Measurements from ENCODE around the gene CHEK2. TPM values are rescaled to one million over a fixed set of nuclear protein-coding genes. Genes with fewer than 3 reads are reported as not detected.
"Not testable (repeated sequence)": the region's sequence is repeated elsewhere in the genome, so short reads cannot be mapped to it uniquely, and the experiment has no call there.

CHEK2 gene
- total RNA-seq, 1 donor from 2014 or later = 8.3 TPM

DNA sequence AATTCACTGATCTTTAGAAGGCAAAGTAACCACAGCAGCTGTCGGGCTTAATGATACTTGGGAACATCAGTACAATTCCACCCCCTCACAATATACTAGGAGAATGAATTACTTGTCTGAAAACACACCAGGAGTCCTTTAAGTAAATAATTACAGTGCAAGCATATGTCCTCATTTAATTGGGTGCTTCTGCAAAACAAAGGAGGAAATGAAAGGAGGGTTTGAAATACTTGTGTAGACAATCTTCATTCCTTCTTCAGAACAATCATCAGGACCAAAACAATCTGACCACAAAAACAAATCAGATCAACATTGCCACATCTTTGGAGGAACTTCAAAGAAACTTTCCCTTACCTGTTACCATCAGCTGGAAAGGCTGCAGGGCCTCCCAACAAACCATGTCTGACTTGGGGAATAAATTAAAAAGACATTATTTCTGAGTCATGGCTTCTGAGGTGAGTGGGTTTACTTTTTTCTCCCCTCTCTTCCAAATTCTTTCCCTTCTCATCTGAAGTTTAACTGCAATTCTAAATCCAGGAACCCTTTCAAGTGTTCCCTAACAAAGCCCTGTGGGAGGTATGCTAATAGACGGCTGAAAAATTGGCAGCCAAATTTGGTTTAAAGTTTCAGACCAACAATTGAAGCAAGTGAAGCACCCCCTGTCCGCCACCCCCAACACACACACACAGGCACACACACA, 18.4 kb upstream of the CHEK2 start:
- H3K27ac Mint-ChIP-seq (ENCODE audit: unreplicated experiment) = no peak overlapping the region

DNA sequence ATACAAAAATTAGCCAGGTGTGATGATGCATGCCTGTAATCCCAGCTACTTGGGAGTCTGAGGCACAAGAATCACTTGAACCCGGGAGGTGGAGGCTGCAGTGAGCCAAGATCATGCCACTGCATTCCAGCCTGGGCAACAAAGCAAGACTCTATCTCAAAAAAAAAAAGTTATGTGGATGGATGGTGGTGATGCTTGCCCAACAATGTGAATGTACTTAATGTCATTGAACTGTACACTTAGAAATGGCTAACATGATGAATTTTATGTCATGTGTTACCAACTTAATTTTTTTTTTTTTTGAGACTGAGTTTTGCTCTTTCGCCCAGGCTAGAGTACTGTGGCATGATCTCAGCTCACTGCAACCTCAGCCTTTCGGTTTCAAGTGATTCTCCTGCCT, 12.9 kb upstream of the CHEK2 start:
- peak; percentile 1 for DNase-seq (ENCODE audit: low spot score)
- H3K27me3 Mint-ChIP-seq (ENCODE audit: low read depth); H3K9me3 Mint-ChIP-seq (ENCODE audit: low read depth); H3K36me3 Mint-ChIP-seq (ENCODE audit: low read depth); H3K27ac Mint-ChIP-seq (ENCODE audit: unreplicated experiment); H3K4me3 Mint-ChIP-seq (ENCODE audit: unreplicated experiment): not testable (repeated sequence)
- peaks cover 15% of the 10 kb centered on the region for H3K4me1 Mint-ChIP-seq (ENCODE audit: low read depth)

More for the DNA sequence above, 18.4 kb upstream of the CHEK2 start:
- no peaks in the 10 kb centered on the region for H3K27me3 Mint-ChIP-seq (ENCODE audit: low read depth)
- TF ChIP-seq, protein P1, sequence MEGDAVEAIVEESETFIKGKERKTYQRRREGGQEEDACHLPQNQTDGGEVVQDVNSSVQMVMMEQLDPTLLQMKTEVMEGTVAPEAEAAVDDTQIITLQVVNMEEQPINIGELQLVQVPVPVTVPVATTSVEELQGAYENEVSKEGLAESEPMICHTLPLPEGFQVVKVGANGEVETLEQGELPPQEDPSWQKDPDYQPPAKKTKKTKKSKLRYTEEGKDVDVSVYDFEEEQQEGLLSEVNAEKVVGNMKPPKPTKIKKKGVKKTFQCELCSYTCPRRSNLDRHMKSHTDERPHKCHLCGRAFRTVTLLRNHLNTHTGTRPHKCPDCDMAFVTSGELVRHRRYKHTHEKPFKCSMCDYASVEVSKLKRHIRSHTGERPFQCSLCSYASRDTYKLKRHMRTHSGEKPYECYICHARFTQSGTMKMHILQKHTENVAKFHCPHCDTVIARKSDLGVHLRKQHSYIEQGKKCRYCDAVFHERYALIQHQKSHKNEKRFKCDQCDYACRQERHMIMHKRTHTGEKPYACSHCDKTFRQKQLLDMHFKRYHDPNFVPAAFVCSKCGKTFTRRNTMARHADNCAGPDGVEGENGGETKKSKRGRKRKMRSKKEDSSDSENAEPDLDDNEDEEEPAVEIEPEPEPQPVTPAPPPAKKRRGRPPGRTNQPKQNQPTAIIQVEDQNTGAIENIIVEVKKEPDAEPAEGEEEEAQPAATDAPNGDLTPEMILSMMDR (IDR thresholded peaks at IDR 0.05) = no peak
- no peaks in the 10 kb centered on the region for H3K4me1 Mint-ChIP-seq (ENCODE audit: low read depth)
- DNase-seq (ENCODE audit: low spot score) = no peak
- no peaks in the 10 kb centered on the region for H3K36me3 Mint-ChIP-seq (ENCODE audit: low read depth)
- H3K4me3 Mint-ChIP-seq (ENCODE audit: unreplicated experiment) = no peak overlapping the region
- H3K9me3 Mint-ChIP-seq (ENCODE audit: low read depth) = no peaks in the 10 kb centered on the region

DNA sequence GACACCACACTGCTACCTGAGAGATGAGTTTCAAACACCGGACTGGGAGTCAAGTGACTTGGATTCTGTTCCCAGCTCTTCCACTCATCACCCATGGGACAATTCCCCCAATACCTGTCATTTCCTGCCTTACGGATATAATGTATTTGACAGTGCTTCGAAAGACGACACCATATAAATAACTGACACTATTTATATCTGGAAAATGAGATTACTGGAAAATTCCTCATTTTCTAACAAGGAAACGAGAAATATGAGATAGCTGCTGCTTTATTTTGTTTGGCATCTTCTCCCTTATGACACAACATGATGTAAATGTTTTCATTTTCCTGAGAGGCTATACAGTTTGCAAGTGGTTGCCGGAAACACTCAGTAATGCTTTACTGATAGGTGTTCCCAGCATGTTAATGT, 8.9 kb upstream of the CHEK2 start:
- peaks cover 18% of the 10 kb centered on the region for H3K4me1 Mint-ChIP-seq (ENCODE audit: low read depth)
- H3K9me3 Mint-ChIP-seq (ENCODE audit: low read depth) = no peaks in the 10 kb centered on the region
- peaks cover 9% of the 10 kb centered on the region for H3K36me3 Mint-ChIP-seq (ENCODE audit: low read depth)
- H3K4me3 Mint-ChIP-seq (ENCODE audit: unreplicated experiment) = peak overlapping the region; percentile 1
- H3K27ac Mint-ChIP-seq (ENCODE audit: unreplicated experiment) = peak overlapping the region; percentile 86
- TF ChIP-seq, protein P1 (IDR thresholded peaks at IDR 0.05) = no peak
- no peaks in the 10 kb centered on the region for H3K27me3 Mint-ChIP-seq (ENCODE audit: low read depth)
- no peak for DNase-seq (ENCODE audit: low spot score)

DNA sequence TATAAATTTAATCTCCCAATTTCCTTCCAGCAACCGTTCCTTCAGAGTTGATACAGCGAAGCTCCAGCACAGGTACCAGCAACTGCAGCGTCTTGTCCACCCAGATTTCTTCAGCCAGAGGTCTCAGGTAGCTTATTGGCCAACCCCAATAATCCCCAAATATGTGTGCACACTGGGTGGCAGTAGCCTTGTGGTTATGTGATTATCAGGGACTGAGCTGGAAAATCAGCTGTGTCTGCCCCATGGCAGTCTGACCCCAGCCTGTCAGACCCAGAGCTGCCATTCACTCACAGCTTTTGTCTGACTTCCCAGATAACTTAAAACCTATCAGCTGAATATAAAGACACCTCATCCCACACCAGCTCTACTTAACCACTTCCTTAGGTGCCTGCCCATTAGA, 2.2 kb upstream of the CHEK2 start:
- Mint-ChIP-seq H3K27me3 (ENCODE audit: low read depth) (no peaks in the 10 kb centered on the region), H3K9me3 (ENCODE audit: low read depth) (no peaks in the 10 kb centered on the region), H3K4me3 (ENCODE audit: unreplicated experiment) (no peak overlapping the region), H3K4me1 (ENCODE audit: low read depth) (peaks cover 24% of the 10 kb centered on the region), H3K36me3 (ENCODE audit: low read depth) (peaks cover 10% of the 10 kb centered on the region), H3K27ac (ENCODE audit: unreplicated experiment) (no peak overlapping the region)
- TF ChIP-seq, protein P1 (IDR thresholded peaks at IDR 0.05) = no peak
- no peak for DNase-seq (ENCODE audit: low spot score)

DNA sequence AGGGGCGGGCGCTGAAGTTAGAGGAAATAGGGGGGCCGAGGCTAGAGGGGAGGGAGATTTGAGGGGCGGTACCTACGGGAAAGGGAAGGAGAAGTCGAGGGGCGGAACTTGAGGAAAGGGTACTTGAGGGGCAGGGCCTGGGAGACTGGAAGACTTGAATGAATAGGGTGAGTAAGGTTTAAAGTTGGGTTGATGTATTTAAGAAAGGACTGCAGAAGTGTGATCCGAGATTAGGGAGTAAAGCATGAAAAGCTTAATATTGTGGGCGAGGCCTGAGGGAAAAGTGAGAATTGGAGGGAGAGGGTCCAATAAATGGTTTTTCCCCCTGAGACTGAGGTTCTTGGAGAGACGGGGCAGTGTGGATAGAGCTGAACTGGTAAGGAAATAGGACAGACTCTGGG, 942 bp upstream of the CHEK2 start:
- no peaks in the 10 kb centered on the region for H3K27me3 Mint-ChIP-seq (ENCODE audit: low read depth)

More for the DNA sequence above, 942 bp upstream of the CHEK2 start:
- no peaks in the 10 kb centered on the region for H3K9me3 Mint-ChIP-seq (ENCODE audit: low read depth)
- H3K4me1 Mint-ChIP-seq (ENCODE audit: low read depth) = peaks cover 24% of the 10 kb centered on the region
- H3K4me3 Mint-ChIP-seq (ENCODE audit: unreplicated experiment) = peak overlapping the region; percentile 96
- TF ChIP-seq, protein P1 (IDR thresholded peaks at IDR 0.05) = no peak
- no peak for DNase-seq (ENCODE audit: low spot score)
- H3K27ac Mint-ChIP-seq (ENCODE audit: unreplicated experiment) = peak overlapping the region; percentile 96
- peaks cover 8% of the 10 kb centered on the region for H3K36me3 Mint-ChIP-seq (ENCODE audit: low read depth)
